ENCODE data around the gene SYCE1. TPM values are rescaled to one million over a fixed set of nuclear protein-coding genes. Genes with fewer than 3 reads are reported as not detected.
A peak's percentile ranks its signal among the peaks of the same experiment; 100 is the strongest.
"Not testable (repeated sequence)": the region's sequence is repeated elsewhere in the genome, so short reads cannot be mapped to it uniquely, and the experiment has no call there.

The SYCE1 gene
- not detected for total RNA-seq

- DNase-seq (ENCODE audit: extremely low spot score in 2 of 2): no peak
- no peaks in the 10 kb centered on the region for H3K9me3 ChIP-seq
- H3K4me3 ChIP-seq: no peak within 1 kb of the TSS
- no peaks in the 10 kb centered on the region for H3K4me1 ChIP-seq
- H3K36me3 ChIP-seq: no peaks in the 10 kb centered on the region
- TF ChIP-seq POLR2AphosphoS5 (IDR thresholded peaks at IDR 0.05; ENCODE audit: insufficient read depth in 1 of 2, low read depth in 1 of 2) (no peak), POLR2A (IDR thresholded peaks at IDR 0.05) (no peak), CTCF (IDR thresholded peaks at IDR 0.05) (no peak)
- H3K27me3 ChIP-seq: no peaks in the 10 kb centered on the region
- intact Hi-C loops (cut with DNase I): no loop called here
- no peak within 1 kb of the TSS for H3K27ac ChIP-seq
These were observed at the start of gene SYCE1 for GRCh38 chr10:133565441-133566294. Gene SYCE1, minus strand, starts transcription at chr10:133565583. Its CDS starts 54 bp downstream, at chr10:133565529.

- no peak overlapping the region for H3K27ac ChIP-seq
- no peaks in the 10 kb centered on the region for H3K36me3 ChIP-seq
- no peaks in the 10 kb centered on the region for H3K27me3 ChIP-seq
- intact Hi-C loops (cut with DNase I): no loop called here
- no peaks in the 10 kb centered on the region for H3K4me1 ChIP-seq
- H3K4me3 ChIP-seq: no peak overlapping the region
- H3K9me3 ChIP-seq: no peaks in the 10 kb centered on the region
- peak in 1 of 2 donors; percentile 82 for DNase-seq (ENCODE audit: extremely low spot score in 2 of 2)
- TF ChIP-seq POLR2A (IDR thresholded peaks at IDR 0.05) (no peak), POLR2AphosphoS5 (IDR thresholded peaks at IDR 0.05; ENCODE audit: insufficient read depth in 1 of 2, low read depth in 1 of 2) (no peak)
These were observed 49.6 kb upstream of the SYCE1 start for GRCh38 chr10:133614830-133615580.

GRCh38 chr10:133613699-133614098 lies 48.3 kb upstream of the SYCE1 start:
- Histone ChIP-seq H3K4me3 (no peak overlapping the region), H3K27ac (no peak overlapping the region), H3K36me3 (no peaks in the 10 kb centered on the region), H3K4me1 (no peaks in the 10 kb centered on the region), H3K27me3 (no peaks in the 10 kb centered on the region), H3K9me3 (no peaks in the 10 kb centered on the region)
- no peak for TF ChIP-seq POLR2A (IDR thresholded peaks at IDR 0.05)
- no peak for TF ChIP-seq POLR2AphosphoS5 (IDR thresholded peaks at IDR 0.05; ENCODE audit: insufficient read depth in 1 of 2, low read depth in 1 of 2)
- TF ChIP-seq CTCF (IDR thresholded peaks at IDR 0.05): no peak
- intact Hi-C loops (cut with DNase I): no loop called here
- DNase-seq (ENCODE audit: extremely low spot score in 2 of 2): no peak

GRCh38 chr10:133611079-133611478 lies 45.7 kb upstream of the SYCE1 start:
- Histone ChIP-seq H3K4me1 (no peaks in the 10 kb centered on the region), H3K4me3 (no peak overlapping the region), H3K36me3 (no peaks in the 10 kb centered on the region), H3K27me3 (no peaks in the 10 kb centered on the region), H3K9me3 (no peaks in the 10 kb centered on the region), H3K27ac (no peak overlapping the region)
- no peak for DNase-seq (ENCODE audit: extremely low spot score in 2 of 2)
- TF ChIP-seq POLR2AphosphoS5 (IDR thresholded peaks at IDR 0.05; ENCODE audit: insufficient read depth in 1 of 2, low read depth in 1 of 2) (no peak), POLR2A (IDR thresholded peaks at IDR 0.05) (no peak), CTCF (IDR thresholded peaks at IDR 0.05) (no peak)
- intact Hi-C loops (cut with DNase I): no loop called here

- no peaks in the 10 kb centered on the region for H3K9me3 ChIP-seq
- no peaks in the 10 kb centered on the region for H3K27me3 ChIP-seq
- no peak for DNase-seq (ENCODE audit: extremely low spot score in 2 of 2)
- H3K36me3 ChIP-seq: no peaks in the 10 kb centered on the region
- no peaks in the 10 kb centered on the region for H3K4me1 ChIP-seq
- no peak for TF ChIP-seq POLR2A (IDR thresholded peaks at IDR 0.05)
- no peak for TF ChIP-seq CTCF (IDR thresholded peaks at IDR 0.05)
- TF ChIP-seq POLR2AphosphoS5 (IDR thresholded peaks at IDR 0.05; ENCODE audit: insufficient read depth in 1 of 2, low read depth in 1 of 2): no peak
- no peak overlapping the region for H3K4me3 ChIP-seq
- H3K27ac ChIP-seq: no peak overlapping the region
- intact Hi-C loops (cut with DNase I): no loop called here
These were observed 43.5 kb upstream of the SYCE1 start for GRCh38 chr10:133608855-133609254.

- H3K4me1 ChIP-seq; H3K27me3 ChIP-seq; H3K9me3 ChIP-seq; intact Hi-C loops (cut with DNase I); DNase-seq (ENCODE audit: extremely low spot score in 2 of 2); H3K27ac ChIP-seq; H3K4me3 ChIP-seq; H3K36me3 ChIP-seq: not testable (repeated sequence)
These were observed 38.1 kb upstream of the SYCE1 start for GRCh38 chr10:133603434-133603833.

Measured in vagina (tissue), 2 donors.